ENCODE data around the gene CD300LG. TPM values are rescaled to one million over a fixed set of nuclear protein-coding genes. Genes with fewer than 3 reads are reported as not detected.
A peak's percentile ranks its signal among the peaks of the same experiment; 100 is the strongest.

CD300LG gene
- total RNA-seq, 1 experiment from 2014 or later = not detected

DNA sequence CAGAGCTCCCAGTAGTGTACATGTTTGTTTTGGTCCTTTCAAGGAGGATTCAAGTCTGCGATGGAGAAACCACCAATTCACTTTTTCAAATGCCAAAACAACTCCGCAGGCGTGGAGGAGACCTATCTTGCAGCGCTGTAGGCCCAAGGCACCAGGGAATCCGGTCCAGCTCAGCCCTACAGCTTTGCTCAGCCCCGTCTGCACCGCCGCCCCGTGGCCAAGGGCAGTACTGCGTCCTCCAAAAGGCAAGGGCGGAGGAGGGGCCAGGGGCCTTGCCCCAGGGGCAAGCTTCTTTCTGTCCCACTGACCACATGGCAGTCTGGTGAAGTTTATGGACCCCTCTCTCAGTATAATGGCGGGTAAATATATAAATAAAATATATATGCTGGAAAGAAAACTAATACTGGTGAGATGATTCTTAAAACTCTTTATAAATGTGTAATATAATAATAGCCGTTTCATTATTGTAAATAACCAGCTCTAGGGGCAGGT is 709 bp upstream of the CD300LG start (continued):
- TF ChIP-seq, protein P1, sequence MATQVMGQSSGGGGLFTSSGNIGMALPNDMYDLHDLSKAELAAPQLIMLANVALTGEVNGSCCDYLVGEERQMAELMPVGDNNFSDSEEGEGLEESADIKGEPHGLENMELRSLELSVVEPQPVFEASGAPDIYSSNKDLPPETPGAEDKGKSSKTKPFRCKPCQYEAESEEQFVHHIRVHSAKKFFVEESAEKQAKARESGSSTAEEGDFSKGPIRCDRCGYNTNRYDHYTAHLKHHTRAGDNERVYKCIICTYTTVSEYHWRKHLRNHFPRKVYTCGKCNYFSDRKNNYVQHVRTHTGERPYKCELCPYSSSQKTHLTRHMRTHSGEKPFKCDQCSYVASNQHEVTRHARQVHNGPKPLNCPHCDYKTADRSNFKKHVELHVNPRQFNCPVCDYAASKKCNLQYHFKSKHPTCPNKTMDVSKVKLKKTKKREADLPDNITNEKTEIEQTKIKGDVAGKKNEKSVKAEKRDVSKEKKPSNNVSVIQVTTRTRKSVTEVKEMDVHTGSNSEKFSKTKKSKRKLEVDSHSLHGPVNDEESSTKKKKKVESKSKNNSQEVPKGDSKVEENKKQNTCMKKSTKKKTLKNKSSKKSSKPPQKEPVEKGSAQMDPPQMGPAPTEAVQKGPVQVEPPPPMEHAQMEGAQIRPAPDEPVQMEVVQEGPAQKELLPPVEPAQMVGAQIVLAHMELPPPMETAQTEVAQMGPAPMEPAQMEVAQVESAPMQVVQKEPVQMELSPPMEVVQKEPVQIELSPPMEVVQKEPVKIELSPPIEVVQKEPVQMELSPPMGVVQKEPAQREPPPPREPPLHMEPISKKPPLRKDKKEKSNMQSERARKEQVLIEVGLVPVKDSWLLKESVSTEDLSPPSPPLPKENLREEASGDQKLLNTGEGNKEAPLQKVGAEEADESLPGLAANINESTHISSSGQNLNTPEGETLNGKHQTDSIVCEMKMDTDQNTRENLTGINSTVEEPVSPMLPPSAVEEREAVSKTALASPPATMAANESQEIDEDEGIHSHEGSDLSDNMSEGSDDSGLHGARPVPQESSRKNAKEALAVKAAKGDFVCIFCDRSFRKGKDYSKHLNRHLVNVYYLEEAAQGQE (IDR thresholded peaks at IDR 0.05; ENCODE audit: low read depth) = no peak
- TF ChIP-seq POLR2A (IDR thresholded peaks at IDR 0.05; ENCODE audit: borderline replicate concordance, extremely low read depth, insufficient read depth, insufficient read length) = no peak
- peak; percentile 24; the same call in 1 of the 2 replicates for TF ChIP-seq ZFX (IDR thresholded peaks at IDR 0.05)

DNA sequence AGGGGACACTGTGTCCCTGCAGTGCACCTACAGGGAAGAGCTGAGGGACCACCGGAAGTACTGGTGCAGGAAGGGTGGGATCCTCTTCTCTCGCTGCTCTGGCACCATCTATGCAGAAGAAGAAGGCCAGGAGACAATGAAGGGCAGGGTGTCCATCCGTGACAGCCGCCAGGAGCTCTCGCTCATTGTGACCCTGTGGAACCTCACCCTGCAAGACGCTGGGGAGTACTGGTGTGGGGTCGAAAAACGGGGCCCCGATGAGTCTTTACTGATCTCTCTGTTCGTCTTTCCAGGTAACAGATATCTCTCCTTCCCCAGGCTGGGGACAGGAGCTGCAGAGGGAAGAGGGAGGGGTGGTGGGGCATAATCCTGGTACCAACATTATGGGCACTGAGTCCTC is 1.6 kb downstream of the CD300LG start:
- H3K4me3 ChIP-seq (replicated peaks in 1 of 2; ENCODE audit: low read depth in 1 of 2, low read length in 2 of 2) = no peak overlapping the region
- ChIA-PET POLR2A (no interaction called here), CTCF (no interaction called here), RAD21 (ENCODE audit: low non-redundant PET in 1 of 2, low total read pairs in 2 of 2, uncharacterized antibody in 2 of 2, unreplicated experiment in 2 of 2) (no interaction called here)
- no peaks in the 10 kb centered on the region for H3K36me3 ChIP-seq (ENCODE audit: control insufficient read depth in 1 of 2, insufficient read depth in 2 of 2, low read length in 2 of 2)
- no peak overlapping the region for H3K4me2 ChIP-seq (ENCODE audit: low read length)
- H3K79me2 ChIP-seq (ENCODE audit: insufficient read depth, low read length) = no peaks in the 10 kb centered on the region
- DNase-seq (ENCODE audit: low read depth, low spot score) (no peak), ATAC-seq (no peak)
- no TSS peak for BruUV-seq (replicated peaks)
- no peaks in the 10 kb centered on the region for H3K9me3 ChIP-seq (ENCODE audit: control insufficient read depth in 1 of 2, insufficient read depth in 1 of 2, low read depth in 1 of 2, low read length in 2 of 2)
- H3K4me1 ChIP-seq (ENCODE audit: control insufficient read depth in 1 of 2, insufficient read depth in 2 of 2, low read length in 2 of 2) = peaks cover 4 to 7% of the 10 kb centered on the region in 2 experiments; a peak in 2 of 4 replicates
- H3K27ac ChIP-seq (ENCODE audit: low read depth, low read length) = no peak overlapping the region
- H3K9me2 ChIP-seq (ENCODE audit: insufficient read depth) = no peaks in the 10 kb centered on the region
- no peaks in the 10 kb centered on the region for H3K27me3 ChIP-seq (ENCODE audit: insufficient read depth, low read length)
- intact Hi-C loops (cut with micrococcal nuclease) = loop anchor here (10.0 kb wide), 1 partner anchor 154 kb away; no protein-coding TSS in a partner anchor
- no peak overlapping the region for H2AFZ ChIP-seq (ENCODE audit: low read depth, low read length, poor library complexity, severe bottlenecking)
- no peak overlapping the region for H3K9ac ChIP-seq (ENCODE audit: low read length)
- no peaks in the 10 kb centered on the region for H4K20me1 ChIP-seq (ENCODE audit: insufficient read depth)
- TF ChIP-seq, protein P1 (IDR thresholded peaks at IDR 0.05; ENCODE audit: low read depth) = no peak
- TF ChIP-seq ZFX (IDR thresholded peaks at IDR 0.05) (no peak), ZNF274 (IDR thresholded peaks at IDR 0.05; ENCODE audit: low read depth, low read length) (no peak), JUND (IDR thresholded peaks at IDR 0.05) (no peak), POLR2A (IDR thresholded peaks at IDR 0.05; ENCODE audit: borderline replicate concordance, extremely low read depth, insufficient read depth, insufficient read length) (no peak), EZH2phosphoT487 (IDR thresholded peaks at IDR 0.05; ENCODE audit: borderline replicate concordance) (no peak), EGR1 (IDR thresholded peaks at IDR 0.05; ENCODE audit: low read depth) (no peak), EZH2 (IDR thresholded peaks at IDR 0.05) (no peak), CBX3 (IDR thresholded peaks at IDR 0.05; ENCODE audit: low read depth) (no peak), POLR2AphosphoS5 (IDR thresholded peaks at IDR 0.05; ENCODE audit: low read depth, low read length) (no peak)
- TF ChIP-seq, protein P2, sequence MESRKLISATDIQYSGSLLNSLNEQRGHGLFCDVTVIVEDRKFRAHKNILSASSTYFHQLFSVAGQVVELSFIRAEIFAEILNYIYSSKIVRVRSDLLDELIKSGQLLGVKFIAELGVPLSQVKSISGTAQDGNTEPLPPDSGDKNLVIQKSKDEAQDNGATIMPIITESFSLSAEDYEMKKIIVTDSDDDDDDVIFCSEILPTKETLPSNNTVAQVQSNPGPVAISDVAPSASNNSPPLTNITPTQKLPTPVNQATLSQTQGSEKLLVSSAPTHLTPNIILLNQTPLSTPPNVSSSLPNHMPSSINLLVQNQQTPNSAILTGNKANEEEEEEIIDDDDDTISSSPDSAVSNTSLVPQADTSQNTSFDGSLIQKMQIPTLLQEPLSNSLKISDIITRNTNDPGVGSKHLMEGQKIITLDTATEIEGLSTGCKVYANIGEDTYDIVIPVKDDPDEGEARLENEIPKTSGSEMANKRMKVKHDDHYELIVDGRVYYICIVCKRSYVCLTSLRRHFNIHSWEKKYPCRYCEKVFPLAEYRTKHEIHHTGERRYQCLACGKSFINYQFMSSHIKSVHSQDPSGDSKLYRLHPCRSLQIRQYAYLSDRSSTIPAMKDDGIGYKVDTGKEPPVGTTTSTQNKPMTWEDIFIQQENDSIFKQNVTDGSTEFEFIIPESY (IDR thresholded peaks at IDR 0.05; ENCODE audit: extremely low read depth, insufficient replicate concordance, low read length) = no peak
- TF ChIP-seq, protein P3, sequence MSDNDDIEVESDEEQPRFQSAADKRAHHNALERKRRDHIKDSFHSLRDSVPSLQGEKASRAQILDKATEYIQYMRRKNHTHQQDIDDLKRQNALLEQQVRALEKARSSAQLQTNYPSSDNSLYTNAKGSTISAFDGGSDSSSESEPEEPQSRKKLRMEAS (IDR thresholded peaks at IDR 0.05) = no peak
